C4-2B (cell line): ENCODE results near the gene GSX1.

ENCODE experiments used
- ZFX ChIP-seq: fragments of 450-650 bp; IDR thresholded peaks from 2 replicates; pipeline ENCODE4 v1.6.1; 2017
- TF ChIP-seq, protein P1 (sequence below): fragments of 450-650 bp; conservative IDR thresholded peaks from 2 replicates; pipeline ENCODE4 v1.5.1; 2017; ENCODE audit warnings: mild to moderate bottlenecking

DNA sequence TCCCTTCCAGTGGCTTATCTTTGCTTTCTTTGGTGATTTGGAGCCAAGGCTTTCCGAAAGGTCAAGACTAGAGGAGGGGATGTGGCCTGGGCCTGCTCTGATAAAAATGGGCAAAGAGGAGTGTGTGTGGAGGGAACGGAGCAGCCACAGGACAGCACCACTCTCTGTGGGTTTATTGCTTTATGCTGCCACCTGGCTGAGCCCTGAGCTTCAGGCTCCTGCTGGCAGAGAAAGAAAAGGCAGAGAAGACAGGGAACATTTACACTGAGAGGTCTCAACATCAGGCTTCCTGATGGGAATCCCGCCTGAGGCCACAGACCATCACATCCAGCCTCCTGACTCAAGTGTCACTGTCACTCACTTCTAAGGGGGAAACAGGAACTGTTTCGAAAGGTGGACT is 9.2 kb upstream of the GSX1 start:
- TF ChIP-seq, protein P1, sequence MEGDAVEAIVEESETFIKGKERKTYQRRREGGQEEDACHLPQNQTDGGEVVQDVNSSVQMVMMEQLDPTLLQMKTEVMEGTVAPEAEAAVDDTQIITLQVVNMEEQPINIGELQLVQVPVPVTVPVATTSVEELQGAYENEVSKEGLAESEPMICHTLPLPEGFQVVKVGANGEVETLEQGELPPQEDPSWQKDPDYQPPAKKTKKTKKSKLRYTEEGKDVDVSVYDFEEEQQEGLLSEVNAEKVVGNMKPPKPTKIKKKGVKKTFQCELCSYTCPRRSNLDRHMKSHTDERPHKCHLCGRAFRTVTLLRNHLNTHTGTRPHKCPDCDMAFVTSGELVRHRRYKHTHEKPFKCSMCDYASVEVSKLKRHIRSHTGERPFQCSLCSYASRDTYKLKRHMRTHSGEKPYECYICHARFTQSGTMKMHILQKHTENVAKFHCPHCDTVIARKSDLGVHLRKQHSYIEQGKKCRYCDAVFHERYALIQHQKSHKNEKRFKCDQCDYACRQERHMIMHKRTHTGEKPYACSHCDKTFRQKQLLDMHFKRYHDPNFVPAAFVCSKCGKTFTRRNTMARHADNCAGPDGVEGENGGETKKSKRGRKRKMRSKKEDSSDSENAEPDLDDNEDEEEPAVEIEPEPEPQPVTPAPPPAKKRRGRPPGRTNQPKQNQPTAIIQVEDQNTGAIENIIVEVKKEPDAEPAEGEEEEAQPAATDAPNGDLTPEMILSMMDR: peak; percentile 70
- TF ChIP-seq ZFX: no peak
